Large intestine (tissue), 3 donors: ENCODE measurements around the gene VPS4A. TPM values are rescaled to one million over a fixed set of nuclear protein-coding genes. Genes with fewer than 3 reads are reported as not detected.

ENCODE experiments used
- DNase-seq, 2 donors: peaks; one replicate each; pipeline versions ENCODE4 v3.0.0 to v3.0.0-alpha.2; 2013
- H3K27ac ChIP-seq: one replicate; pipeline ENCODE4 v1.5.1; 2013; ENCODE audit warnings: low read length
- H3K27me3 ChIP-seq: 2 replicates; pipeline ENCODE4 v1.6.1; 2013; ENCODE audit warnings: low read length; ENCODE audit not compliant: control insufficient read depth, insufficient read depth
- H3K36me3 ChIP-seq: 2 replicates; pipeline ENCODE4 v1.6.1; 2013; ENCODE audit warnings: low read length; ENCODE audit not compliant: control insufficient read depth, insufficient read depth
- H3K4me1 ChIP-seq: one replicate; pipeline ENCODE4 v1.6.1; 2013; ENCODE audit warnings: low read length; ENCODE audit not compliant: control insufficient read depth, insufficient read depth
- H3K4me3 ChIP-seq: one replicate; pipeline ENCODE4 v1.5.1; 2013; ENCODE audit warnings: low read length
- H3K9me3 ChIP-seq: one replicate; pipeline ENCODE4 v1.6.1; 2013; ENCODE audit warnings: mild to moderate bottlenecking, low read depth, low read length, moderate library complexity; ENCODE audit not compliant: control insufficient read depth
- WGBS: methylation state at CpG from one replicate; pipeline ENCODE4 v1.1.5; 2013; ENCODE audit warnings: low lambda C conversion rate; ENCODE audit not compliant: insufficient coverage; 5-methylcytosine and 5-hydroxymethylcytosine counted together
- polyA plus RNA-seq: library from polyadenylated mRNA; unstranded; fragments of 120-200 nt; gene quantifications from one replicate; pipeline ENCODE4 v1.2.1, GENCODE V29; 2013

The VPS4A gene
- polyA plus RNA-seq, 1 donor, result 43.5 TPM

- peaks cover 42% of the 10 kb centered on the region for H3K4me1 ChIP-seq
- H3K9me3 ChIP-seq, result no peaks in the 10 kb centered on the region
- no CpG with 5 or more reads among the region's 6 CpGs for WGBS
- peak overlapping the region; percentile 87 for H3K27ac ChIP-seq
- H3K27me3 ChIP-seq, result no peaks in the 10 kb centered on the region
- H3K36me3 ChIP-seq, result peaks cover 64% of the 10 kb centered on the region
- no peak for DNase-seq
- no peak overlapping the region for H3K4me3 ChIP-seq
Measured at GRCh38 chr16:69325784-69326171, 14.6 kb downstream of the VPS4A start.

DNA sequence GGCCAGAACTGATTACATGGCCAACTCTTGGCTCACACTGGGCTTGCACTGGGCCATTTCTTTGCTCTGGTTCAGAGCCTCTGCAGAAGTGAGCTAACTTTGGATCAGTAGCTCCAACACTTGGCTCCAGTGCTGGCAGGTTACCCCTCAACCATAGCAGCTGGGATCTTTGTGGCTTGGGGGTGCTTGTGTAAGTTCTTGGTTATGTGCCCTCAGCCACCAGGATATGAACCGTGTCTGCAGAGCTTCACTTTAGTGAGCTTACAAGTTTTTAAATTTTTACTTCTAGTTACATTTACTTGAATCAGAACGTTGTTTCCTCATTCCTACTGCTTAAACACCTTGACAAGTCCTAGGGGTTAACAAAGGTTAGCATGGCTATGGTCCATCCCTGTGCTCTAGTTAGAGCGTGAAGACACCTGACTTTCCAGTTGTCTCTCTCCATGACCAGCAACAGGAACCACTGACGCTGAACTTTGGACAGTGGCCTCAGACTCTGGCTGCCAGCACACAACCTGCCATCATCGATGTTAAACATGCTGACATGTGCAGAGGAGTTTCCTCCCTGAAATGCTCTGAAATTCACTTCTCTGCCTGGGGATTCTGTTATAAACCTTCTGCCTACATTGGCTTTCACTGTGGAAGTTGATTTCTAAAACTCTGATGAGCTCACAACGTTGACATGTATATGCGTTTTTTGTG lies 15.2 kb downstream of the VPS4A start:
- Histone ChIP-seq H3K36me3 (peaks cover 58% of the 10 kb centered on the region), H3K27ac (peak overlapping the region; percentile 91), H3K27me3 (no peaks in the 10 kb centered on the region), H3K4me3 (no peak overlapping the region), H3K4me1 (peaks cover 42% of the 10 kb centered on the region), H3K9me3 (no peaks in the 10 kb centered on the region)
- WGBS, result 41% methylated on average over 4 of the region's 7 CpGs
- peak; percentile 88 to 94 for DNase-seq

DNA sequence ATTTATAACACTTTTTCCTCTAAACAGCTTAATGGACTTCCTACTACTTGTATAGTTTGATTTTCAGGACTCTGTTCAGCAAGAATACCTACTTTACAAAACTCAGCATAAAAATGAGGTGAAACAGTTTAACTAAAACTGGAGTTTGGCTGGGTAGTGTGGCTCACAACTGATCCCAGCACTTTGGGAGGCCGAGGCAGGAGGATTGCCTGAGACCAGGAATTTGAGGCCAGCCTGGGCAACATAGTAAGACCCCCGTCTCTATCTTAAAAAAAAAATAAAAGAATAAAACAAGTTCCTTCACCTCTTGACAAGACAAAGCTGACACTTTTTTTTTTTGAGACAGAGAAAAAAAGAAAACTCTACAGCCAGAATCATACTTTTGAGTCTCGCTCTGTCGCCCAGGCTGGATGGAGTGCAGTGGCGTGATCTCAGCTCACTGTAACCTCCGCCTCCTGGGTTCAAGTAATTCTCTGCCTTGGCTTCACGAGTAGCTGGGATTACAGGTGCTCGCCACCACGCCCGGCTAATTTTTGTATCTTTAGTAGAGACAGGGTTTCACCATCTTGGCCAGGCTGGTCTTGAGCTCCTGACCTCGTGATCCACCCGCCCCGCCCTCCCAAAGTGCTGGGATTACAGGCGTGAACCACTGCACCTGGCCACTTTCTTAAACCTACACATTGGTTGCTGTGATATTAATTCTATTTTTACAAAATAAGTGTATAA lies 16.6 kb downstream of the VPS4A start:
- no peaks in the 10 kb centered on the region for H3K27me3 ChIP-seq
- H3K27ac ChIP-seq, result peak overlapping the region; percentile 91
- H3K9me3 ChIP-seq, result no peaks in the 10 kb centered on the region
- H3K4me1 ChIP-seq, result peaks cover 42% of the 10 kb centered on the region
- H3K4me3 ChIP-seq, result no peak overlapping the region
- DNase-seq, result no peak
- H3K36me3 ChIP-seq, result peaks cover 54% of the 10 kb centered on the region
- WGBS, result no CpG with 5 or more reads among the region's 14 CpGs

DNA sequence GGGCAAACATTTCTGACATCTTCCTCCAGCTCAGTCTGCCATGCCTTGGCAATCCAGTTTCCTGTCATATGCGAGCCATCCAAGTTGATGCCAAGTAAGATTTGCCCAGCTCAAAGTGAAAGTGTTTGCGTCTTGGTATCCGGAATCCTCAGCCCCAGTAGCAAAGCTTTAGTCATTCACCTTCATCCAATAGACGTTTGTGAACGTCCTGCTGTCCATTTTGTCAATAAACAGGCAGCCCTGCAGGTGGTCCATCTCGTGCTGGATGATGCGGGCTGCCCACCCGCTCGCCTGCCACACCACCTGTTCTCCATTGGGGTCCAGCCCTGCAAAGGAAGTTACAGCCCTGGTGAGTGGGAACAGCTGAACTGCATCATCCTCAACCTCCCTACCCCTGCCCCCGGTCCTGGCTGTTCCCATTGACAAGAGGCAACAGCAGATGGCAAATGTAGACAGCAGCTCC lies 17.7 kb downstream of the VPS4A start:
- no peaks in the 10 kb centered on the region for H3K27me3 ChIP-seq
- no CpG with 5 or more reads among the region's 10 CpGs for WGBS
- no peak overlapping the region for H3K27ac ChIP-seq
- no peaks in the 10 kb centered on the region for H3K9me3 ChIP-seq
- DNase-seq, result no peak
- H3K36me3 ChIP-seq, result peaks cover 56% of the 10 kb centered on the region
- H3K4me1 ChIP-seq, result peaks cover 42% of the 10 kb centered on the region
- peak overlapping the region; percentile 76 for H3K4me3 ChIP-seq

- Histone ChIP-seq H3K4me3 (peak overlapping the region; percentile 76), H3K4me1 (peaks cover 42% of the 10 kb centered on the region), H3K27me3 (no peaks in the 10 kb centered on the region), H3K27ac (peak overlapping the region; percentile 54), H3K36me3 (peaks cover 56% of the 10 kb centered on the region), H3K9me3 (no peaks in the 10 kb centered on the region)
- peak in 1 of 2 donors; percentile 48 for DNase-seq
- WGBS, result no CpG with 5 or more reads among the region's 77 CpGs
Measured at GRCh38 chr16:69329369-69330285, 18.5 kb downstream of the VPS4A start.

DNA sequence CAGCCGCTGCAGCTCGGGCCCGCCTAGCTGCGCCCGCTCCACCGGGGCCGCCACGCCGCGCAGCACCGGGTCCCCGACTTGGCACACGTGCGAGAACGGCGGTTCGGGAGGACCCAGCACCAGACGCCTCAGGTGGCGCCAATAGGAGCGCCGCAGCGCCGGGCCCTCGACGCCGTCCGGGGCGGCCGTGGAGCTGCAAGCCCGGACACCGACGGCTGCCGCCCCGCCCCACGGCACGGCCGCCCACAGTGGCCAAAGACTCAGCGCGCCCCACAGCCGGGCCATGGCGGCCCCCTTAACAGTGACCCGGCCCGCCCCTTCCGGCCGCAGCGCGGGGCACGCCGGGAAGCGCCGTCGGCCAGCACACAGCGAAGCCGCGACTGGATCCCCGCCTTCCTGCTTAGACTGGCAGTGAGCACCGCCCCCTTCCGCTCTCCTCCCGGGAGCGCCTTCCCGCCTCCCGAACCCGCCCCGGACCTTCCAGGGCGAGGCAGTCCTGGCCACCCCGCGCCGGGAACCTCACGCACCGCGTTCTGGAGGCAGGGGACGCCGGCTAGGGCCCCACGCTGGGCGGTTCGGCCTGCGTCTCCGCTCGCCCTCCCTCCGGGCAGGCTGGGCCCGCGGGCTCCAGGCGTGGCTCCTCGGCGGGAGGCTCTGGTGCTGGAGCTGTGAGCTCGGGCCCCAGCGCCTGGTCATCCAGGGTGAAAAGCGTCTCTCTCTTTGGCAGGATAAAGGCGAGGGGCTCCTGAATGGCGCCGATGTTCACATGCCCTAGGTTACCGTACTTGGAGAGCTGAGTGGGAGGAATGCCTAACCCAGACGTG lies 19.3 kb downstream of the VPS4A start, which contains the start of gene PDF:
Gene PDF, minus strand, starts transcription at position 303 of the 824 bp plus-strand sequence. Its CDS starts 18 bp downstream, at position 285.
- peak within 1 kb of the TSS; percentile 76 for H3K4me3 ChIP-seq
- peaks cover 40% of the 10 kb centered on the region for H3K4me1 ChIP-seq
- peaks cover 59% of the 10 kb centered on the region for H3K36me3 ChIP-seq
- peak within 1 kb of the TSS; percentile 74 for H3K27ac ChIP-seq
- peak; percentile 92 to 97 for DNase-seq
- H3K27me3 ChIP-seq, result no peaks in the 10 kb centered on the region
- no peaks in the 10 kb centered on the region for H3K9me3 ChIP-seq
- WGBS, result no CpG with 5 or more reads among the region's 93 CpGs

DNA sequence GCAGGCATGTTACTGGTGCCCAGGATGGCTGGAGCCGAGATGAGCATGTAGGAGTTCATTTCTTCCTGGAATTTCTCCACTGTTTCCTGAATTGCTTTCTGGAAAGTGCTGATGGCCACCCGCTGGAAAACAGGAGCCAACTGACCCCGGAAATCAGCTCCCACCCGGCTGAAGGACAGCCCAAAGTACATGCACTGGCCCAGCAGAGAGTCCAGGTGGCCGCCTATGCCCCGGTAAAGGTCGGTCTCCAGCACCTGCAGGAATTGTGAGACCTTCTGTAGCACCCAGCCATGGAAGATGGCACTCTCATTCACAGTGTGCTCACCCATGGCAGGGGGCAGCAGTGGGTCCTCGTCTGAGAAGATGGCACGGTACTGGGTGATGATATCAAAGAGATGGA lies 23.5 kb downstream of the VPS4A start:
- Histone ChIP-seq H3K4me1 (peaks cover 7% of the 10 kb centered on the region), H3K36me3 (peaks cover 47% of the 10 kb centered on the region), H3K4me3 (no peak overlapping the region), H3K27me3 (no peaks in the 10 kb centered on the region), H3K27ac (no peak overlapping the region), H3K9me3 (no peaks in the 10 kb centered on the region)
- DNase-seq, result no peak
- WGBS, result no CpG with 5 or more reads among the region's 9 CpGs

DNA sequence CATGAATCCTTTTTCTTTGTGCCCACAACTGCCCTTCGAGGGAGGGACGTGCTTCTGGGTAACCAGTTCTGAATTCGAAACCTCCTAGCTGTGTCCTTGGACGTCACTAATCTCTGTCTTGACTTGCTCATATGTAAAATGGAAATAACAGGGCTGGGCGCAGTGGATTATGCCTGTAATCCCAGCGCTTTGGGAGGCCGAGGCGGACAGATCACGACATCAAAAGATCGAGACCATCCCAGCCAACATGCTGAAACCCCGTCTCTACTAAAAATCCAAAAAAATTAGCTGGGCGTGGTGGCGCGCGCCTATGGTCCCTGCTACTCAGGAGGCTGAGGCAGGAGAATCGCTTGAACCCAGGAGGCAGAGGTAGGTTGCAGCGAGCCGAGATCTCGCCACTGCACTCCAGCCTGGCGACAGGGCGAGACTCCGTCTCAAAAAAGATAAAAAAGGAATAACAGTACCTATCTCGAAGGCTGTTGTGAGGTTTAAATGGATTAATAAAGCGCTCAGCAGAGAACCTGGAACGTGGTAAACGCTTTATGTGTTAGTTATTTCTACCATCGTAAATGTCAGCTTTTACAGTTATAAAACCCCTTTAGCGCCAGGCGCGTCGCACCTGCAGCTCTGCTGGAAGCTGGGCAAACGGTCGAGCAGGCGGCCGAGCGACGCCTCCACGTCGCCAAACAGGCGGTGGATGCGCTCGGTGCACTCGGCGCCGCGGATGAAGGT lies 27.6 kb downstream of the VPS4A start:
- no peak for DNase-seq
- H3K36me3 ChIP-seq, result peaks cover 42% of the 10 kb centered on the region
- H3K9me3 ChIP-seq, result no peaks in the 10 kb centered on the region
- no peaks in the 10 kb centered on the region for H3K27me3 ChIP-seq
- peak overlapping the region; percentile 85 for H3K27ac ChIP-seq
- WGBS, result 0% methylated on average over 1 of the region's 46 CpGs
- H3K4me3 ChIP-seq, result peak overlapping the region; percentile 82
- H3K4me1 ChIP-seq, result peaks cover 13% of the 10 kb centered on the region
